GM23338 (cell line): ENCODE measurements around the gene PPARD. TPM values are rescaled to one million over a fixed set of nuclear protein-coding genes. Genes with fewer than 3 reads are reported as not detected.

Experiments used
- EZH2 ChIP-seq: fragments of 200-600 bp; sonication (generic); IDR thresholded peaks from one replicate; pipeline ENCODE4 v1.8.0; 2017; ENCODE audit warnings: antibody characterized with exemption, mild to moderate bottlenecking, low read depth; ENCODE audit not compliant: unreplicated experiment
- JUNB ChIP-seq: IDR thresholded peaks from one replicate; pipeline ENCODE4 v1.6.1; 2016; ENCODE audit warnings: antibody characterized with exemption; ENCODE audit not compliant: unreplicated experiment
- POLR2AphosphoS5 ChIP-seq: IDR thresholded peaks from 2 replicates; pipeline ENCODE4 v1.6.1; 2016; ENCODE audit warnings: antibody characterized with exemption, low read depth
- ZNF331 ChIP-seq: fragments of 250-450 bp; sonication (Bioruptor Pico); IDR thresholded peaks from 2 replicates; pipeline ENCODE4 v1.5.0; 2020; ENCODE audit warnings: low read depth, mild to moderate bottlenecking, moderate library complexity
- polyA plus RNA-seq: library from polyadenylated mRNA; unstranded; fragments of >200 nt; fragmentation: Nextera tagmentation; extraction: Ambion mirVana; gene quantifications from 2 replicates; pipeline ENCODE4 v1.2.1, GENCODE V29; 2016
- total RNA-seq: library from RNA; depleted of rRNA; stranded (reverse); fragments of >200 nt; shearing (Covaris generic); gene quantifications from 2 replicates; pipeline ENCODE4 v1.2.3, GENCODE V29; 2014
- TF ChIP-seq, protein P1 (sequence below): fragments of 250-450 bp; sonication (Bioruptor Pico); IDR thresholded peaks from 2 replicates; pipeline ENCODE4 v1.5.0; 2020; ENCODE audit warnings: mild to moderate bottlenecking, moderate library complexity
- TF ChIP-seq, protein P2 (sequence below): IDR thresholded peaks from one replicate; pipeline ENCODE4 v1.6.1; 2018; ENCODE audit warnings: antibody characterized with exemption; ENCODE audit not compliant: unreplicated experiment
- TF ChIP-seq, protein P3 (sequence below): IDR thresholded peaks from 2 replicates; pipeline ENCODE4 v1.6.1; 2016; ENCODE audit warnings: antibody characterized with exemption

PPARD gene
- total and polyA plus RNA-seq, 2 experiments from 2014 or later = 5.1 to 9.7 TPM

DNA sequence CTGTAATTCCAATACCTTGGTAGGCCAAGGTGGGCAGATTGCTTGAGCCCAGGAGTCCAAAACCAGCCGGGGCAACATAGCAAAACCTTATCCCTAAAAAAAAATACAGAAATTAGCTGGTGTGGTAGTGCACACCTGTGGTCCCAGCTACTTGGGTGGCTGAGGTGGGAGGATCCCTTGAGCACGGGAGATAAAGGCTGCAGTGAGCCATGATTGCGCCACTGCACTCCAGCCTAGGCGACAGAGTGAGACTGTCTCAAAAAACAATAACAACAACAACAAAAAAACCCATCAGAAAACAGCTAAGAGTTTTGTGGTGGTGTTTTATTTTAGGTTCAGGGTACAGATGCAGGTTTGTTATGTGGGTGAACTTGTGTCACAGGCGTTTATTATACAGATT lies 66.9 kb downstream of the PPARD start (continued):
- TF ChIP-seq, protein P1, sequence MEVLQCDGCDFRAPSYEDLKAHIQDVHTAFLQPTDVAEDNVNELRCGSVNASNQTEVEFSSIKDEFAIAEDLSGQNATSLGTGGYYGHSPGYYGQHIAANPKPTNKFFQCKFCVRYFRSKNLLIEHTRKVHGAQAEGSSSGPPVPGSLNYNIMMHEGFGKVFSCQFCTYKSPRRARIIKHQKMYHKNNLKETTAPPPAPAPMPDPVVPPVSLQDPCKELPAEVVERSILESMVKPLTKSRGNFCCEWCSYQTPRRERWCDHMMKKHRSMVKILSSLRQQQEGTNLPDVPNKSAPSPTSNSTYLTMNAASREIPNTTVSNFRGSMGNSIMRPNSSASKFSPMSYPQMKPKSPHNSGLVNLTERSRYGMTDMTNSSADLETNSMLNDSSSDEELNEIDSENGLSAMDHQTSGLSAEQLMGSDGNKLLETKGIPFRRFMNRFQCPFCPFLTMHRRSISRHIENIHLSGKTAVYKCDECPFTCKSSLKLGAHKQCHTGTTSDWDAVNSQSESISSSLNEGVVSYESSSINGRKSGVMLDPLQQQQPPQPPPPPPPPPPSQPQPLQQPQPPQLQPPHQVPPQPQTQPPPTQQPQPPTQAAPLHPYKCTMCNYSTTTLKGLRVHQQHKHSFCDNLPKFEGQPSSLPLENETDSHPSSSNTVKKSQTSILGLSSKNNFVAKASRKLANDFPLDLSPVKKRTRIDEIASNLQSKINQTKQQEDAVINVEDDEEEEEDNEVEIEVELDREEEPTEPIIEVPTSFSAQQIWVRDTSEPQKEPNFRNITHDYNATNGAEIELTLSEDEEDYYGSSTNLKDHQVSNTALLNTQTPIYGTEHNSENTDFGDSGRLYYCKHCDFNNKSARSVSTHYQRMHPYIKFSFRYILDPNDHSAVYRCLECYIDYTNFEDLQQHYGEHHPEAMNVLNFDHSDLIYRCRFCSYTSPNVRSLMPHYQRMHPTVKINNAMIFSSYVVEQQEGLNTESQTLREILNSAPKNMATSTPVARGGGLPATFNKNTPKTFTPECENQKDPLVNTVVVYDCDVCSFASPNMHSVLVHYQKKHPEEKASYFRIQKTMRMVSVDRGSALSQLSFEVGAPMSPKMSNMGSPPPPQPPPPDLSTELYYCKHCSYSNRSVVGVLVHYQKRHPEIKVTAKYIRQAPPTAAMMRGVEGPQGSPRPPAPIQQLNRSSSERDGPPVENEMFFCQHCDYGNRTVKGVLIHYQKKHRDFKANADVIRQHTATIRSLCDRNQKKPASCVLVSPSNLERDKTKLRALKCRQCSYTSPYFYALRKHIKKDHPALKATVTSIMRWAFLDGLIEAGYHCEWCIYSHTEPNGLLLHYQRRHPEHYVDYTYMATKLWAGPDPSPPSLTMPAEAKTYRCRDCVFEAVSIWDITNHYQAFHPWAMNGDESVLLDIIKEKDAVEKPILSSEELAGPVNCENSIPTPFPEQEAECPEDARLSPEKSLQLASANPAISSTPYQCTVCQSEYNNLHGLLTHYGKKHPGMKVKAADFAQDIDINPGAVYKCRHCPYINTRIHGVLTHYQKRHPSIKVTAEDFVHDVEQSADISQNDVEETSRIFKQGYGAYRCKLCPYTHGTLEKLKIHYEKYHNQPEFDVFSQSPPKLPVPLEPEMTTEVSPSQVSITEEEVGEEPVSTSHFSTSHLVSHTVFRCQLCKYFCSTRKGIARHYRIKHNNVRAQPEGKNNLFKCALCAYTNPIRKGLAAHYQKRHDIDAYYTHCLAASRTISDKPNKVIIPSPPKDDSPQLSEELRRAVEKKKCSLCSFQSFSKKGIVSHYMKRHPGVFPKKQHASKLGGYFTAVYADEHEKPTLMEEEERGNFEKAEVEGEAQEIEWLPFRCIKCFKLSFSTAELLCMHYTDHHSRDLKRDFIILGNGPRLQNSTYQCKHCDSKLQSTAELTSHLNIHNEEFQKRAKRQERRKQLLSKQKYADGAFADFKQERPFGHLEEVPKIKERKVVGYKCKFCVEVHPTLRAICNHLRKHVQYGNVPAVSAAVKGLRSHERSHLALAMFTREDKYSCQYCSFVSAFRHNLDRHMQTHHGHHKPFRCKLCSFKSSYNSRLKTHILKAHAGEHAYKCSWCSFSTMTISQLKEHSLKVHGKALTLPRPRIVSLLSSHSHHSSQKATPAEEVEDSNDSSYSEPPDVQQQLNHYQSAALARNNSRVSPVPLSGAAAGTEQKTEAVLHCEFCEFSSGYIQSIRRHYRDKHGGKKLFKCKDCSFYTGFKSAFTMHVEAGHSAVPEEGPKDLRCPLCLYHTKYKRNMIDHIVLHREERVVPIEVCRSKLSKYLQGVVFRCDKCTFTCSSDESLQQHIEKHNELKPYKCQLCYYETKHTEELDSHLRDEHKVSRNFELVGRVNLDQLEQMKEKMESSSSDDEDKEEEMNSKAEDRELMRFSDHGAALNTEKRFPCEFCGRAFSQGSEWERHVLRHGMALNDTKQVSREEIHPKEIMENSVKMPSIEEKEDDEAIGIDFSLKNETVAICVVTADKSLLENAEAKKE (CRISPR knock-in tag) = no peak
- TF ChIP-seq EZH2 (no peak), JUNB (no peak), ZNF331 (CRISPR knock-in tag) (no peak), POLR2AphosphoS5 (no peak)
- TF ChIP-seq, protein P2, sequence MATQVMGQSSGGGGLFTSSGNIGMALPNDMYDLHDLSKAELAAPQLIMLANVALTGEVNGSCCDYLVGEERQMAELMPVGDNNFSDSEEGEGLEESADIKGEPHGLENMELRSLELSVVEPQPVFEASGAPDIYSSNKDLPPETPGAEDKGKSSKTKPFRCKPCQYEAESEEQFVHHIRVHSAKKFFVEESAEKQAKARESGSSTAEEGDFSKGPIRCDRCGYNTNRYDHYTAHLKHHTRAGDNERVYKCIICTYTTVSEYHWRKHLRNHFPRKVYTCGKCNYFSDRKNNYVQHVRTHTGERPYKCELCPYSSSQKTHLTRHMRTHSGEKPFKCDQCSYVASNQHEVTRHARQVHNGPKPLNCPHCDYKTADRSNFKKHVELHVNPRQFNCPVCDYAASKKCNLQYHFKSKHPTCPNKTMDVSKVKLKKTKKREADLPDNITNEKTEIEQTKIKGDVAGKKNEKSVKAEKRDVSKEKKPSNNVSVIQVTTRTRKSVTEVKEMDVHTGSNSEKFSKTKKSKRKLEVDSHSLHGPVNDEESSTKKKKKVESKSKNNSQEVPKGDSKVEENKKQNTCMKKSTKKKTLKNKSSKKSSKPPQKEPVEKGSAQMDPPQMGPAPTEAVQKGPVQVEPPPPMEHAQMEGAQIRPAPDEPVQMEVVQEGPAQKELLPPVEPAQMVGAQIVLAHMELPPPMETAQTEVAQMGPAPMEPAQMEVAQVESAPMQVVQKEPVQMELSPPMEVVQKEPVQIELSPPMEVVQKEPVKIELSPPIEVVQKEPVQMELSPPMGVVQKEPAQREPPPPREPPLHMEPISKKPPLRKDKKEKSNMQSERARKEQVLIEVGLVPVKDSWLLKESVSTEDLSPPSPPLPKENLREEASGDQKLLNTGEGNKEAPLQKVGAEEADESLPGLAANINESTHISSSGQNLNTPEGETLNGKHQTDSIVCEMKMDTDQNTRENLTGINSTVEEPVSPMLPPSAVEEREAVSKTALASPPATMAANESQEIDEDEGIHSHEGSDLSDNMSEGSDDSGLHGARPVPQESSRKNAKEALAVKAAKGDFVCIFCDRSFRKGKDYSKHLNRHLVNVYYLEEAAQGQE = no peak
- TF ChIP-seq, protein P3, sequence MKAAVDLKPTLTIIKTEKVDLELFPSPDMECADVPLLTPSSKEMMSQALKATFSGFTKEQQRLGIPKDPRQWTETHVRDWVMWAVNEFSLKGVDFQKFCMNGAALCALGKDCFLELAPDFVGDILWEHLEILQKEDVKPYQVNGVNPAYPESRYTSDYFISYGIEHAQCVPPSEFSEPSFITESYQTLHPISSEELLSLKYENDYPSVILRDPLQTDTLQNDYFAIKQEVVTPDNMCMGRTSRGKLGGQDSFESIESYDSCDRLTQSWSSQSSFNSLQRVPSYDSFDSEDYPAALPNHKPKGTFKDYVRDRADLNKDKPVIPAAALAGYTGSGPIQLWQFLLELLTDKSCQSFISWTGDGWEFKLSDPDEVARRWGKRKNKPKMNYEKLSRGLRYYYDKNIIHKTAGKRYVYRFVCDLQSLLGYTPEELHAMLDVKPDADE = no peak
